ENCODE measurements around the gene PEX6.

PEX6 gene

GRCh38 chr6:42929821-42930360 is 49.1 kb downstream of the PEX6 start:
- no peak for DNase-seq

- DNase-seq, result peak; percentile 99
Measured at GRCh38 chr6:42928986-42929820, 49.8 kb downstream of the PEX6 start, which contains the start of gene CNPY3. TSS of gene CNPY3 (plus strand) at chr6:42929480. CDS start at chr6:42929571, 91 bp downstream.

- DNase-seq, result peak; percentile 82
Measured at GRCh38 chr6:42925248-42925857, 53.6 kb downstream of the PEX6 start.

GRCh38 chr6:42923666-42924065 is 55.3 kb downstream of the PEX6 start:
- no peak for DNase-seq

- no peak for DNase-seq
Measured at GRCh38 chr6:42921801-42922200, 57.2 kb downstream of the PEX6 start.

GRCh38 chr6:42916288-42916687 is 62.7 kb downstream of the PEX6 start:
- no peak for DNase-seq

- no peak for DNase-seq
Measured at GRCh38 chr6:42915732-42916131, 63.2 kb downstream of the PEX6 start, which contains the start of gene PTCRA. TSS of gene PTCRA (plus strand) at chr6:42916053. CDS start at chr6:42916070, 17 bp downstream.

- DNase-seq, result no peak
Measured at GRCh38 chr6:42914546-42914945, 64.4 kb downstream of the PEX6 start.
